IMR-90 (cell line): ENCODE results near the gene SLC10A3. TPM values are rescaled to one million over a fixed set of nuclear protein-coding genes. Genes with fewer than 3 reads are reported as not detected.

Experiments used
- ATAC-seq: fragments of 200-7000 bp; cut with Tn5 transposase; 2 replicates; pipeline ENCODE4 v1.9.1; 2020; ENCODE audit warnings: low read depth, mild to moderate bottlenecking, moderate library complexity
- BruUV-seq: library from RNA; stranded (reverse); fragments of 400-500 nt; replicated peaks from 2 replicates; lab custom pipeline; 2021; lab: Mats Ljungman, UMichigan
- CTCF ChIA-PET: fragments of 300-600 bp; formaldehyde crosslinking; extraction: SDS; loops from one replicate; lab custom pipeline; 2021; ENCODE audit warnings: antibody characterized with exemption; lab: Yijun Ruan, JAX
- POLR2A ChIA-PET: fragments of 300-600 bp; sonication (Branson Sonifier 250); formaldehyde crosslinking; loops from one replicate; lab custom pipeline; 2022; ENCODE audit warnings: antibody characterized with exemption; ENCODE audit not compliant: unreplicated experiment; lab: Charles Lee
- DNase-seq: peaks from one replicate; pipeline ENCODE4 v3.0.0; 2013
- H2AFZ ChIP-seq: replicated peaks from 2 replicates; pipeline ENCODE3; 2013; ENCODE audit warnings: low read length, mild to moderate bottlenecking; ENCODE audit not compliant: poor library complexity
- H2AK5ac ChIP-seq: 2 replicates; pipeline ENCODE4 v1.6.1; 2013; ENCODE audit warnings: low read depth, low read length, inconsistent platforms
- H2AK9ac ChIP-seq: replicated peaks from 2 replicates; pipeline ENCODE3; 2013; ENCODE audit warnings: mild to moderate bottlenecking, low read depth, low read length, moderate library complexity; ENCODE audit not compliant: poor library complexity
- H2BK120ac ChIP-seq: 2 replicates; pipeline ENCODE4 v1.6.1; 2013; ENCODE audit warnings: low read depth, low read length, inconsistent platforms
- H2BK15ac ChIP-seq: 3 replicates; pipeline ENCODE4 v1.6.1; 2013; ENCODE audit warnings: low read depth, low read length, inconsistent platforms
- H2BK20ac ChIP-seq: 2 replicates; pipeline ENCODE4 v1.6.1; 2013; ENCODE audit warnings: low read depth, mild to moderate bottlenecking, inconsistent platforms, low read length, moderate library complexity
- H2BK5ac ChIP-seq: 2 replicates; pipeline ENCODE4 v1.6.1; 2013; ENCODE audit warnings: mild to moderate bottlenecking, low read depth, low read length, inconsistent platforms; ENCODE audit not compliant: poor library complexity, severe bottlenecking
- H3K14ac ChIP-seq: replicated peaks from 2 replicates; pipeline ENCODE4 v1.6.1; 2013; ENCODE audit warnings: low read depth, low read length, inconsistent platforms
- H3K18ac ChIP-seq: 2 replicates; pipeline ENCODE4 v1.6.1; 2013; ENCODE audit warnings: low read depth, low read length, control low read depth
- H3K23ac ChIP-seq: 2 replicates; pipeline ENCODE4 v1.6.1; 2013; ENCODE audit warnings: low read depth, low read length, inconsistent platforms
- H3K27ac ChIP-seq: 2 replicates; pipeline ENCODE4 v1.5.1; 2013; ENCODE audit warnings: mild to moderate bottlenecking, control low read depth, low read length; ENCODE audit not compliant: insufficient read depth
- H3K27me3 ChIP-seq: 2 replicates; pipeline ENCODE4 v1.6.1; 2013; ENCODE audit warnings: low read length; ENCODE audit not compliant: control insufficient read depth, insufficient read depth
- H3K36me3 ChIP-seq: 2 replicates; pipeline ENCODE4 v1.6.1; 2013; ENCODE audit warnings: low read length, mixed read lengths; ENCODE audit not compliant: control insufficient read depth, insufficient read depth
- H3K4ac ChIP-seq: 2 replicates; pipeline ENCODE4 v1.6.1; 2013; ENCODE audit warnings: low read depth, low read length, inconsistent platforms
- H3K4me1 ChIP-seq: 2 replicates; pipeline ENCODE4 v1.6.1; 2013; ENCODE audit warnings: low read length, mixed read lengths; ENCODE audit not compliant: control insufficient read depth, insufficient read depth
- H3K4me2 ChIP-seq: 2 replicates; pipeline ENCODE4 v1.6.1; 2013; ENCODE audit warnings: low read depth, mild to moderate bottlenecking, control low read depth, low read length, moderate library complexity
- H3K4me3 ChIP-seq: 2 replicates; pipeline ENCODE4 v1.5.1; 2013; ENCODE audit warnings: low read depth, mild to moderate bottlenecking, control low read depth, low read length, moderate library complexity; ENCODE audit not compliant: insufficient read depth
- H3K56ac ChIP-seq: 2 replicates; pipeline ENCODE4 v1.6.1; 2013; ENCODE audit warnings: low read length, inconsistent platforms; ENCODE audit not compliant: insufficient read depth; ENCODE audit errors: extremely low read depth
- H3K79me1 ChIP-seq, 2 experiments: 2 replicates each; pipeline ENCODE4 v1.6.1; 2013; ENCODE audit warnings: low read length in 2 of 2, inconsistent platforms in 1 of 2, low read depth in 1 of 2
- H3K9ac ChIP-seq: 2 replicates; pipeline ENCODE4 v1.6.1; 2013; ENCODE audit warnings: low read depth, low read length, control low read depth
- H3K9me1 ChIP-seq: 2 replicates; pipeline ENCODE4 v1.6.1; 2013; ENCODE audit warnings: low read length, inconsistent platforms; ENCODE audit not compliant: insufficient read depth
- H3K9me3 ChIP-seq: 2 replicates; pipeline ENCODE4 v1.6.1; 2013; ENCODE audit warnings: low read length; ENCODE audit not compliant: control insufficient read depth, insufficient read depth
- H4K20me1 ChIP-seq: 2 replicates; pipeline ENCODE4 v1.6.1; 2013; ENCODE audit warnings: low read length, inconsistent platforms; ENCODE audit not compliant: insufficient read depth
- H4K5ac ChIP-seq: 2 replicates; pipeline ENCODE4 v1.6.1; 2013; ENCODE audit warnings: mild to moderate bottlenecking, low read depth, low read length, control low read depth
- H4K8ac ChIP-seq, 2 experiments: 2 replicates each; pipeline ENCODE4 v1.6.1; 2013; ENCODE audit warnings: low read depth in 2 of 2, low read length in 2 of 2, control low read depth in 1 of 2, inconsistent platforms in 1 of 2
- H4K91ac ChIP-seq: 2 replicates; pipeline ENCODE4 v1.6.1; 2013; ENCODE audit warnings: low read depth, low read length, inconsistent platforms; ENCODE audit not compliant: insufficient read depth
- MAZ ChIP-seq: IDR thresholded peaks from 2 replicates; pipeline ENCODE4 v1.6.1; 2012; ENCODE audit warnings: low read depth, mild to moderate bottlenecking, low read length, improper control_type of control experiment, moderate library complexity, borderline replicate concordance
- WGBS, 2 experiments: methylation state at CpG; one replicate each; pipeline versions ENCODE4 v1.1.5 to v1.1.7; 2013; ENCODE audit warnings: missing lambda C conversion rate in 2 of 2; ENCODE audit not compliant: insufficient read length in 1 of 2; ENCODE audit errors: extremely low coverage in 2 of 2; 5-methylcytosine and 5-hydroxymethylcytosine counted together
- dilution Hi-C: fragments of 300-500 bp; cut with HindIII; formaldehyde crosslinking; loops from one replicate; pipeline ENCODE4 v1.14.3; 2018; ENCODE audit warnings: low sequenced_read_pairs; ENCODE audit not compliant: unreplicated experiment
- in situ Hi-C: fragments of 300-500 bp; cut with MboI; formaldehyde crosslinking; loops from 3 replicates; pipeline ENCODE4 v1.14.3; 2019; ENCODE audit warnings: low sequenced_read_pairs, inconsistent platforms, mixed read lengths
- intact Hi-C: fragments of 100-400 bp; cut with micrococcal nuclease; formaldehyde crosslinking; loops from 2 replicates; pipeline ENCODE4 v1.10.0; 2022
- polyA plus RNA-seq, 3 experiments: library from polyadenylated mRNA; depleted of rRNA; stranded (reverse); fragments of >200 nt; gene quantifications; 2 replicates each; pipeline ENCODE4 v1.2.3, GENCODE V29; 2012; ENCODE audit warnings: low replicate concordance in 1 of 3
- total RNA-seq: library from RNA; depleted of rRNA; stranded (reverse); fragments of >200 nt; gene quantifications from 2 replicates; pipeline ENCODE4 v1.2.3, GENCODE V29; 2012

The SLC10A3 gene
- total and polyA plus RNA-seq, 2 of the 4 experiments (the other 2 are of a cell fraction), result 15.2 to 24.6 TPM

GRCh38 chrX:154507673-154508383 lies 17.4 kb upstream of the SLC10A3 start:
- Histone ChIP-seq H3K9me1 (peaks cover 4% of the 10 kb centered on the region), H4K20me1 (no peaks in the 10 kb centered on the region), H3K4me1 (peaks cover 2% of the 10 kb centered on the region; the same call in 1 of the 2 replicates), H4K8ac (no peak overlapping the region), H3K36me3 (peaks cover 10% of the 10 kb centered on the region; the same call in 1 of the 2 replicates), H3K56ac (no peak overlapping the region), H4K5ac (no peak overlapping the region), H3K4ac (no peak overlapping the region), H3K18ac (no peak overlapping the region), H3K9me3 (peaks cover 3% of the 10 kb centered on the region; the same call in 1 of the 2 replicates), H3K4me2 (no peak overlapping the region), H3K23ac (no peak overlapping the region), H3K27me3 (no peaks in the 10 kb centered on the region), H3K79me1 (peaks cover 0 to 2% of the 10 kb centered on the region in 2 experiments; a peak in 2 of 4 replicates), H3K14ac (no peak overlapping the region), H2AK5ac (no peak overlapping the region), H3K27ac (no peak overlapping the region), H2BK20ac (no peak overlapping the region), H2BK120ac (no peak overlapping the region), H2AK9ac (no peak overlapping the region), H2AFZ (no peak overlapping the region), H2BK5ac (no peak overlapping the region), H3K9ac (no peak overlapping the region), H3K4me3 (no peak overlapping the region), H2BK15ac (no peak overlapping the region), H4K91ac (no peak overlapping the region)
- dilution Hi-C loops, result no loop called here
- DNase-seq (no peak), ATAC-seq (no peak)
- ChIA-PET POLR2A (no interaction called here), CTCF (no interaction called here)
- TF ChIP-seq MAZ, result no peak
- intact Hi-C loops, result no loop called here
- in situ Hi-C loops, result no loop called here
- 62% methylated on average over 3 of the region's 24 CpGs; no CpG with 5 or more reads in 1 of the 2 experiments for WGBS, 2 experiments
- BruUV-seq, result no TSS peak
